HepG2 (cell line): ENCODE data around the gene EIF3M. TPM values are rescaled to one million over a fixed set of nuclear protein-coding genes. Genes with fewer than 3 reads are reported as not detected.

Source experiments
- ARID5B ChIP-seq: IDR thresholded peaks from 2 replicates; pipeline ENCODE4 v1.4.0; 2020; ENCODE audit warnings: mild to moderate bottlenecking, missing genetic modification reagents
- BCL3 ChIP-seq: sonication (generic); formaldehyde crosslinking; IDR thresholded peaks from 2 replicates; pipeline ENCODE4 v1.5.1; 2020; ENCODE audit warnings: mild to moderate bottlenecking, missing genetic modification reagents, moderate library complexity
- EED ChIP-seq: sonication (generic); formaldehyde crosslinking; IDR thresholded peaks from 2 replicates; pipeline ENCODE4 v1.5.0; 2020; ENCODE audit warnings: mild to moderate bottlenecking, missing genetic modification reagents
- ETS1 ChIP-seq: sonication (generic); formaldehyde crosslinking; IDR thresholded peaks from 2 replicates; pipeline ENCODE4 v1.4.0; 2020; ENCODE audit warnings: missing genetic modification reagents
- FOXA3 ChIP-seq: IDR thresholded peaks from 2 replicates; pipeline ENCODE4 v1.6.1; 2016; ENCODE audit warnings: missing genetic modification reagents, missing compliant biosample characterization
- HDAC1 ChIP-seq: sonication (generic); formaldehyde crosslinking; IDR thresholded peaks from 2 replicates; pipeline ENCODE4 v1.5.1; 2020; ENCODE audit warnings: mild to moderate bottlenecking, missing genetic modification reagents
- JUNB ChIP-seq: sonication (generic); formaldehyde crosslinking; IDR thresholded peaks from 2 replicates; pipeline ENCODE4 v1.8.0; 2022; ENCODE audit warnings: missing genetic modification reagents, mild to moderate bottlenecking, borderline replicate concordance
- KDM1A ChIP-seq: IDR thresholded peaks from 2 replicates; pipeline ENCODE4 v1.6.1; 2016; ENCODE audit warnings: missing compliant biosample characterization
- KMT2A ChIP-seq: sonication (generic); formaldehyde crosslinking; IDR thresholded peaks from 2 replicates; pipeline ENCODE4 v1.4.0; 2020; ENCODE audit warnings: missing genetic modification reagents
- RARA ChIP-seq: IDR thresholded peaks from 2 replicates; pipeline ENCODE4 v1.6.1; 2016; ENCODE audit warnings: missing genetic modification reagents, missing compliant biosample characterization
- RBM39 ChIP-seq: fragments of 200-400 bp; formaldehyde crosslinking; IDR thresholded peaks from one replicate; pipeline ENCODE4 v1.6.1; 2018; ENCODE audit warnings: antibody characterized with exemption, mild to moderate bottlenecking, low read depth, low read length; ENCODE audit not compliant: poor library complexity, severe bottlenecking
- SAP130 ChIP-seq: IDR thresholded peaks from 2 replicates; pipeline ENCODE4 v1.6.1; 2016; ENCODE audit warnings: low read depth
- SIX4 ChIP-seq: sonication (generic); formaldehyde crosslinking; IDR thresholded peaks from 2 replicates; pipeline ENCODE4 v1.4.0; 2020; ENCODE audit warnings: missing genetic modification reagents
- ZBTB7B ChIP-seq: sonication (generic); formaldehyde crosslinking; IDR thresholded peaks from 2 replicates; pipeline ENCODE4 v1.4.0; 2020; ENCODE audit warnings: missing genetic modification reagents
- ZHX2 ChIP-seq, 2 experiments: sonication (generic) in 1 of 2; formaldehyde crosslinking in 1 of 2; IDR thresholded peaks; 2 replicates each; pipeline versions ENCODE4 v1.6.1 to v1.9.0; 2014 to 2022; ENCODE audit warnings: antibody characterized with exemption in 1 of 2, borderline replicate concordance in 1 of 2, inconsistent platforms in 1 of 2, low read depth in 1 of 2, missing genetic modification reagents in 1 of 2
- ZNF143 ChIP-seq: sonication (generic); formaldehyde crosslinking; IDR thresholded peaks from 2 replicates; pipeline ENCODE4 v1.4.0; 2020; ENCODE audit warnings: missing genetic modification reagents
- ZNF431 ChIP-seq: sonication (generic); formaldehyde crosslinking; IDR thresholded peaks from 2 replicates; pipeline ENCODE4 v1.9.0; 2022; ENCODE audit warnings: missing genetic modification reagents, low read depth, mild to moderate bottlenecking, borderline replicate concordance
- ZNF451 ChIP-seq: sonication (generic); formaldehyde crosslinking; IDR thresholded peaks from 2 replicates; pipeline ENCODE4 v1.5.0; 2020; ENCODE audit warnings: mild to moderate bottlenecking, missing genetic modification reagents
- ZNF563 ChIP-seq: sonication (generic); formaldehyde crosslinking; IDR thresholded peaks from 2 replicates; pipeline ENCODE4 v1.8.0; 2022; ENCODE audit warnings: mild to moderate bottlenecking, moderate library complexity, missing genetic modification reagents
- polyA plus RNA-seq, 8 experiments: library from polyadenylated mRNA; depleted of rRNA in 3 of 8; stranded (reverse) in 7 of 8; unstranded in 1 of 8; fragments of >200 nt; fragmentation: Illumina TruSeq in 4 of 8; extraction: Trizol in 4 of 8; gene quantifications; 2 replicates each; pipeline versions ENCODE4 v1.2.1 to v1.2.3, GENCODE V29; 2011 to 2016; ENCODE audit warnings: low read depth in 4 of 8, missing spikeins in 1 of 8, mixed read lengths in 1 of 8; ENCODE audit not compliant: insufficient read depth in 1 of 8
- total RNA-seq, 5 experiments: library from RNA; depleted of rRNA; stranded (reverse); fragments of >200 nt; fragmentation: Illumina TruSeq; extraction: Trizol; gene quantifications; 2 replicates each; pipeline ENCODE4 v1.2.3, GENCODE V29; 2016; ENCODE audit warnings: low read depth in 1 of 5

EIF3M gene
- total and polyA plus RNA-seq, 2 of the 13 experiments (the other 11 are each of a cell fraction or from before 2014, with no cell fraction given): 279 to 389 TPM

- TF ChIP-seq ZNF143 (CRISPR knock-in tag): no peak
- TF ChIP-seq ZNF563 (CRISPR knock-in tag): no peak
- TF ChIP-seq ZHX2 (IDR thresholded peaks at IDR 0.05; ENCODE audit: low read depth): no peak
- TF ChIP-seq ZHX2 (CRISPR knock-in tag; IDR thresholded peaks at IDR 0.05; ENCODE audit: borderline replicate concordance): no peak
- TF ChIP-seq SIX4: no peak
- no peak for TF ChIP-seq KMT2A (CRISPR knock-in tag)
- no peak for TF ChIP-seq EED (CRISPR knock-in tag)
- no peak for TF ChIP-seq HDAC1
- no peak for TF ChIP-seq RARA (CRISPR knock-in tag)
- TF ChIP-seq ARID5B (CRISPR knock-in tag): peak; percentile 51
- TF ChIP-seq KDM1A (CRISPR knock-in tag): 0 out of 2 replicates have a peak, but pooled peaks have one; percentile 22
- no peak for TF ChIP-seq ZNF431
- TF ChIP-seq ZNF451: no peak
- TF ChIP-seq ETS1 (CRISPR knock-in tag): no peak
- no peak for TF ChIP-seq BCL3 (CRISPR knock-in tag)
- TF ChIP-seq RBM39: no peak
- TF ChIP-seq SAP130: peak; percentile 35; the same call in 1 of the 2 replicates
- TF ChIP-seq FOXA3: peak; percentile 82
- TF ChIP-seq ZBTB7B (CRISPR knock-in tag): 0 out of 2 replicates have a peak, but pooled peaks have one; percentile 24
- TF ChIP-seq JUNB (CRISPR knock-in tag): no peak
Measured at GRCh38 chr11:32580967-32581366, 2.7 kb upstream of the EIF3M start (continued).
